AG10803 (cell line): ENCODE data around the gene MUC5B.
"Not testable (repeated sequence)": the region's sequence is repeated elsewhere in the genome, so short reads cannot be mapped to it uniquely, and the experiment has no call there.

Source experiments
- DNase-seq: peaks from one replicate; pipeline ENCODE4 v3.0.0; 2010; ENCODE audit warnings: low read depth
- H3K4me3 ChIP-seq: 2 replicates; pipeline ENCODE4 v1.5.1; 2011; ENCODE audit warnings: mild to moderate bottlenecking, low read length, control low read depth
- CTCF ChIP-seq: conservative IDR thresholded peaks from 2 replicates; pipeline ENCODE4 v1.5.1; 2011; ENCODE audit warnings: mild to moderate bottlenecking, low read length, control low read depth, inconsistent platforms

Gene MUC5B

DNA sequence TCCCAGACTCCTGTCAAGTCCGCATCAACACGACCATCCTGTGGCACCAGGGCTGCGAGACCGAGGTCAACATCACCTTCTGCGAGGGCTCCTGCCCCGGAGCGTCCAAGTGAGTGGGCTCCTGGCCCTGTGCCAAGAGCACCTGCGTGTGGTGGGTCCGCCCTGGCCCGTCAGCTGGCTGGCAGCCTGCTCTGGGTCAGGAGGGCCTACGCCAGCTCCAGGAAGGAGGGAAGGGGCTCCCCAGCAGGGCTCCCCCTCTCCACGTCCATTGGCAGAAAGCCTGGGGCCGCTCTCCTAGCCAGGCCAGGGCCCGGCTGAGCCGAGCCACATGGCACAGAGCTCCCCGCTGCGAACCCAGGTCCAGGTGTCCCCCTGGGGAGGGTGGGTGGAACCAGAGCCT lies 37.8 kb downstream of the MUC5B start:
- DNase-seq: no peak
- no peak for TF ChIP-seq CTCF

GRCh38 chr11:1261241-1262071 lies 38.6 kb downstream of the MUC5B start:
- no peak overlapping the region for H3K4me3 ChIP-seq
- no peak for TF ChIP-seq CTCF
- no peak for DNase-seq

More for the DNA sequence above, 37.8 kb downstream of the MUC5B start:
- no peak overlapping the region for H3K4me3 ChIP-seq

GRCh38 chr11:1262172-1263006 lies 39.5 kb downstream of the MUC5B start:
- no peak for TF ChIP-seq CTCF
- peak overlapping the region; percentile 68 for H3K4me3 ChIP-seq
- peak; percentile 92 for DNase-seq

DNA sequence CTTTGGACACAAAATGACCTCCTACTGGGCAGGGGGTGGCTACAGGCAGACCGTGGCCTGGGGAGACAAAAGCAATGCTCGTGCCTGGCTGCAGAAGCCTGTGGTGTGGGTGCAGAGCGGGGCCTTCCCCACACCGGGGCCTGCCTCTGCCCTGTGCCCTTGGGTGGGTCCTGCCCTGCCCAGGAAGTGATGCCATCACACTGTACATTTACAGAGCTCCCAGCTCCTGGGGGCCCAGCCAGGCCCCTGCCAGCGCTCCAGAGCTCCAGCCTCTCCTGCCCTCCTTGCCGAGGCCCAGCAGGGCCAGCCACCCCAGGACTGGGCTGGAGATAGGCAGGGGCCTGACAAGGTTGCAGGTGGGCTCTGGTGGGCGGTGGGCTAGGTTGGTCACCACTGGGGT lies 40.1 kb downstream of the MUC5B start:
- no peak for DNase-seq
- H3K4me3 ChIP-seq: peak overlapping the region; percentile 39
- no peak for TF ChIP-seq CTCF

DNA sequence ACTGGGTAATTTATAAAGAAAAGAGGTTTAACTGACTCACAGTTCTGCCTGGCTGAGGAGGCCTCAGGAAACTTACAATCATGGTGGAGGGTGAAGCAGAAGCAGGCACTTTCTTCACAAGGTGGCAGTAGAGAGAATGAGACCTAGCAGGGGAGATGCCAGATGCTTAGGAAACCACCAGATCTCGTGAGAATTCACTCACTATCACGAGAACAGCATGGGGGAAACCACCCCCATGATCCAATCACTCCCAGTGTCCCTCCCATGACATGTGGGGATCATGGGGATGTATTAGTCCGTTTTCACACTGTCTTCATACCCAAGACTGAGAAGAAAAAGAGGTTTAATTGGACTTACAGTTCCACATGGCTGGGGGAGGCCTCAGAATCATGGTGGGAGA lies 41.6 kb downstream of the MUC5B start:
- DNase-seq: peak; percentile 75
- H3K4me3 ChIP-seq: not testable (repeated sequence)
- TF ChIP-seq CTCF: peak; percentile 56

GRCh38 chr11:1265480-1265879 lies 42.6 kb downstream of the MUC5B start:
- not testable (repeated sequence) for DNase-seq, H3K4me3 ChIP-seq

GRCh38 chr11:1266976-1267375 lies 44.1 kb downstream of the MUC5B start:
- not testable (repeated sequence) for H3K4me3 ChIP-seq, DNase-seq
